Measurements from ENCODE around the gene NUP153.
"Not testable (repeated sequence)": the region's sequence is repeated elsewhere in the genome, so short reads cannot be mapped to it uniquely, and the experiment has no call there.

The NUP153 gene

GRCh38 chr6:17706580-17707370 lies at the start of gene NUP153:
TSS of gene NUP153 (minus strand) at chr6:17706925. CDS start at chr6:17706387, 538 bp downstream.
- peak; percentile 100 for DNase-seq

- DNase-seq, result no peak
Measured at GRCh38 chr6:17754254-17754653, 47.5 kb upstream of the NUP153 start.

GRCh38 chr6:17745324-17745723 lies 38.6 kb upstream of the NUP153 start:
- DNase-seq, result not testable (repeated sequence)

- DNase-seq, result not testable (repeated sequence)
Measured at GRCh38 chr6:17744757-17745308, 38.1 kb upstream of the NUP153 start.

GRCh38 chr6:17744019-17744756 lies 37.5 kb upstream of the NUP153 start:
- no peak for DNase-seq

- no peak for DNase-seq
Measured at GRCh38 chr6:17741507-17741906, 34.8 kb upstream of the NUP153 start.

GRCh38 chr6:17740559-17741220 lies 34.0 kb upstream of the NUP153 start:
- DNase-seq, result no peak

GRCh38 chr6:17737704-17738252 lies 31.1 kb upstream of the NUP153 start:
- no peak for DNase-seq

- DNase-seq, result not testable (repeated sequence)
Measured at GRCh38 chr6:17735311-17735710, 28.6 kb upstream of the NUP153 start.

- DNase-seq, result no peak
Measured at GRCh38 chr6:17730078-17730704, 23.5 kb upstream of the NUP153 start.

- DNase-seq, result no peak
Measured at GRCh38 chr6:17729223-17730077, 22.7 kb upstream of the NUP153 start.

- DNase-seq, result no peak
Measured at GRCh38 chr6:17728551-17729222, 22.0 kb upstream of the NUP153 start.

GRCh38 chr6:17725083-17725482 lies 18.4 kb upstream of the NUP153 start:
- no peak for DNase-seq

- no peak for DNase-seq
Measured at GRCh38 chr6:17724341-17724740, 17.6 kb upstream of the NUP153 start.

GRCh38 chr6:17721671-17722070 lies 14.9 kb upstream of the NUP153 start:
- no peak for DNase-seq

GRCh38 chr6:17719323-17720041 lies 12.8 kb upstream of the NUP153 start:
- DNase-seq, result no peak

- no peak for DNase-seq
Measured at GRCh38 chr6:17716221-17716620, 9.5 kb upstream of the NUP153 start.

GRCh38 chr6:17714879-17715851 lies 8.4 kb upstream of the NUP153 start:
- DNase-seq, result peak; percentile 30

- DNase-seq, result no peak
Measured at GRCh38 chr6:17714177-17714576, 7.5 kb upstream of the NUP153 start.
